ENCODE measurements around the gene CD58. TPM values are rescaled to one million over a fixed set of nuclear protein-coding genes. Genes with fewer than 3 reads are reported as not detected.
"Not testable (repeated sequence)": the region's sequence is repeated elsewhere in the genome, so short reads cannot be mapped to it uniquely, and the experiment has no call there.

CD58 gene
- total RNA-seq, 2 donors from 2014 or later: 8.3 to 12.7 TPM

DNA sequence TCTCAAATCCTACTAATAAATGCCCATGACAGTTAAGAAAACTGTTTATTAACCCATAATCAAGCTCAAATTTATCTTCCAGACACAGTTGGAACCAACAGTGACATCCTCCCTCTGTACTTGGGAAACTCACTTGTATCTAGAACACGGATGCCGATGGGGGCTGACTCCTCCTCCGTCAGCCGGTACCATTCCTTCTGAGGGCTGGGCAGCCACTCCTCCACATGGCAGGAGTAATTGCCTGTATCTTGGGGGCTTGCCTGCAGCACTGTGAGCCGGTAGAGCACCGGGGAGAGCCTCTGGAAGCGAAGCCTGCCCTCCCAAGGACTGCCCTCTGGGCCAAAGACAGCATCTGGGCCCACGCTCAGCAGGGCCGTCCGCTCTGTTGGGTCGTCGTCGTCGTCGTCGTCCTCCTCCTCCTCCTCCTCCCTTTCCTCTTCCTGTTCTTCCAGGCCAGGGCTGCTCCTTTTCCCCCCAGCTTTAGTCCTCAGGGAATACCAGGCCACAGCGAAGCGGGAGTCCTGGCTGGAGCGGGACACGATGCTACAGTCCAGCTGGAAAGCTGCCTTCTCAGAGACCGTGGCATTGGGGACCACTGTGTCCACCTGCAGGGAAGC is 8.5 kb upstream of the CD58 start:
- Mint-ChIP-seq H3K36me3 (peaks cover 0 to 8% of the 10 kb centered on the region in 2 donors), H3K9me3 (no peaks in the 10 kb centered on the region), H3K27ac (no peak overlapping the region)
- DNase-seq (ENCODE audit: low spot score in 2 of 2) (no peak), ATAC-seq (no peak)

DNA sequence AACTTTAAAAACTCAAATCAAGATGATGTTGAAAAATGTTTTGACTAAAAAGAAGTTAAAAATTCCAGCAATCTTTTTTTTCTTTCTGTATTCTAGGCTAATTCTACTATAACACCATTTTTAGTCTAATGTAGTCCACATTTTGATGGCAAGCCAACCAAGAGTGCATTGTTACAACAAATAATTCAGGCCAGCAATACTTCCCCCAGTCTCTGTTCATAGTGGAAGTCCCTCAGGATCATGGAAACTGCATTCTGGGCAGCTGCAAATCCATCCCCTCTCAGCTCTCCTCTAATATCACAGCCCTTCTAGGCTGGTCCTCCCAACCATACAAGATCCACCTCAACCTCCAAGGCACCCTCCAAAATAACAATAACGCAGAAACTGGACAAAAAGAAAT is 7.8 kb upstream of the CD58 start:
- DNase-seq (ENCODE audit: low spot score in 2 of 2): no peak
- ATAC-seq: no peak
- H3K9me3 Mint-ChIP-seq: no peaks in the 10 kb centered on the region
- H3K27ac Mint-ChIP-seq: no peak overlapping the region
- H3K36me3 Mint-ChIP-seq: peaks cover 0 to 7% of the 10 kb centered on the region in 2 donors

DNA sequence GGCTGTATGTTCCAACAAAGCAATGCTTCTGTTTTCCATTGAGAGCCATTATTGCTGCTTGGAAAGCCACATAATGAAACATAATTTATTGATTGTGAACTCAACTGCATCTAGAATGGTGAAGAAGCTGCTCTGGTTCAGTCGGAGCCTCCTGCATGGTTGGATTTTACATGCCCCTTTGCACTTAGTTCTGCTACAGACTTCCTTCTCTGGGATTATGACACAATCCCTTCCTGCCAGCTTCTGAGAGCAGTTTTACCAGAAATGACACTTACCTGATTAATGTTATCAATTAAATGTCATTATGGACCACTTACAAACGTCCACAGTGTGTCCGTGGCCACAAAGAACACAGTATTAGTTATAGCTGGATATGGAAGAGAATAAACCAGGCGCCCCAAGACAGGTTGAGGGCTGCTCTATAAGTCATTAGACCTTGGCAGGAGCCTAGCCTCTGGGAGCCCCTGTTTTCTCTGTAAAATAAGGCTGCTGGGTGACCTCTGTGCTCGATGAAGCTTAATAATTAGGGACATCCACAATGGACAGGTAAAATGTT is 7.0 kb upstream of the CD58 start:
- peaks cover 0 to 4% of the 10 kb centered on the region in 2 donors for H3K36me3 Mint-ChIP-seq
- no peak overlapping the region for H3K27ac Mint-ChIP-seq
- DNase-seq (ENCODE audit: low spot score in 2 of 2) (no peak), ATAC-seq (no peak)
- no peaks in the 10 kb centered on the region for H3K9me3 Mint-ChIP-seq

DNA sequence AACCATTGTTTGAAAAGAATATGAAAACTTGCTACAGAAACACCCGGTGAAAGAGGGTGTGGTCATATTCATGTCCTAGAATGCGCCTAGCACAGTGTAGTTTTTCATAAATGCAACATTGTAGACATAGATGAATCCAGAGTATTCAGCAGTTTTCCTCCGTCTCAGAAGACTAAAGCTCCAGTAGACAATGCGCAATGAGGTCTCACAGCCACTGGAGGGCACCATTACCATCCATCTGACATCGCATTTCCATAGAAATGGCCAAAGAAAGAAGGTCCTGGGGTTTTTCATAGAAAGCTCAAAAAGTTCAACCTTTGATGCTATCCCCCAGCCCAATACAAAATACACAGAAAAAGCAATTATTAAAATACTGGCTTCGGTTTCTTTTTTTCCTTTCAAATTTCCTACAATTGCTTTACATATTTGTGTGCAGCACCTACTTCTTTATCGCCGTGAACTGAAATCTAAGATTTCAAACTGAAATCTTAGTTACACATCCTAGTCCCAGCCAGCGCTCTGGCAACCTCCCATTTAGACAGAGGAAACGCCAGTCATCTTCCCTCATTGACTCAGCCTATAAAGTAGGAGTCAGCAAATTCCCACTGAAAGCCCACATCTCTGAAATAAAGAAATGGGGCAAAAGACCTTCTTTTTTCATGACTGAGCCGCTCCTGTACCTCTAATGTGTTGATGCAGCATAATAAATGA is 3.9 kb upstream of the CD58 start:
- H3K9me3 Mint-ChIP-seq: no peaks in the 10 kb centered on the region
- ATAC-seq: no peak
- DNase-seq (ENCODE audit: low spot score in 2 of 2): peak in 1 of 2 donors; percentile 42
- no peak overlapping the region for H3K27ac Mint-ChIP-seq
- peaks cover 4% of the 10 kb centered on the region in 2 donors for H3K36me3 Mint-ChIP-seq

DNA sequence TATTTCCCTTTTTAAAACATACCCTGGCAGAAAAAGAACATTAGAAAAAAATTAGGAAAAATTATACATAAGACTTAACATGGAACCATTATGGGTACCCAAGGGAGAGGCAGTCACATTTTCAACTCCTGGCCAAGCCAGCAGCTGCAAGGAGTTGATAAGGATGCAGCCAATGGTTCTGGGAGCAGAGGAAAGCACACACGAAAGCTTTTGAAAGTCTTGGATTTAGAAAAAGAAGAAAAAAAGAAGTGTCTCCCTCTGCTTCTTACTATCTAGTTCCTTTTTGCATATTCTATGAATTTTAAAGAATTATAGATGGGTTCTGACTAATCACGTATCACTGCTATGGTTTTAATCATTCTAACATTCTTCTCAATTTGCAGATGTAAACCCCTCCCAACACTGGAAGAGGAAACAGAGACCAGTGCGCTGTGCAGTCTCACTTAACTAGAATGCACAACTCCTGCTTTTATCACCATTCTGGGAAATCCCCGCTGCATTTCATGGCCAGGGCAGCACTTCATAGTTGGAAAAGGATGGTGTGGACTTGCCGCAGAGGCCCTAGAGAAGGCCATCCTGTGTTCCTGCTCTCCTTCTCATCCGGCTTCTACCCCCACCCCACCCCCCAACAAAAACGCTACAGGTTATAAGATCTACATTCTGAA is 2.7 kb upstream of the CD58 start:
- Mint-ChIP-seq H3K36me3 (peaks cover 4 to 5% of the 10 kb centered on the region in 2 donors), H3K27ac (no peak overlapping the region), H3K9me3 (no peaks in the 10 kb centered on the region)
- DNase-seq (ENCODE audit: low spot score in 2 of 2): no peak
- no peak for ATAC-seq

DNA sequence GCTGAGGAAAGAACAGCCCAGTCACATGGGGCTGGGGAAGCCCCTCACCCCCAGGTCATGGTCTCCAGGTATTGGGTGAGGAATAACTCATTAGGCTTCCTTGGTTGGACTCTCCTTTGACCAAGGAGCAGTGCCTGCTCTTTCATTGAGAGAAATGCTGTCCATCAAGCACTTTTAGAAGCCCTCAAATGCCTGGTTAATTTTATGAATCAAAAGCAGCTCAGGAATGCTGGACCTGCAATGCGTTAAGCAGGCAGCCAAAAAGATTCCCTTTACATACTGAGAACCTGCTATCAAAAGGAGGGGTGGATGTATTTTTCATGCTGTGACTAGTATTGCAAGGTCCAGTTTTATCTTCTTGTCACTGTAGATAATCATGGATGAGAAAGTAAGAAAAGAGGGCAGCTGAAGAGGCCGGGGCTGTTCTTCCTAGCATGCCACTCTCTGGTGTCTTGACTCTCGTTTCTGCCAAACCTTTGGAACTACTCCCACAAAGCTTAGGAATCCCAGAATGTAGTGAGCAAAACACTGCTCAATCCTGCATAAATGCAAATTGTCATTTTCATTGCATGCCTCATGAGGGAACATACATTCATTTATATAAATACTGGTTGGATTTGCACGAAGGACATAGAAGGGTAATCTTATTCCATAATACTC is 2.1 kb upstream of the CD58 start:
- ATAC-seq: no peak
- no peaks in the 10 kb centered on the region for H3K9me3 Mint-ChIP-seq

DNA sequence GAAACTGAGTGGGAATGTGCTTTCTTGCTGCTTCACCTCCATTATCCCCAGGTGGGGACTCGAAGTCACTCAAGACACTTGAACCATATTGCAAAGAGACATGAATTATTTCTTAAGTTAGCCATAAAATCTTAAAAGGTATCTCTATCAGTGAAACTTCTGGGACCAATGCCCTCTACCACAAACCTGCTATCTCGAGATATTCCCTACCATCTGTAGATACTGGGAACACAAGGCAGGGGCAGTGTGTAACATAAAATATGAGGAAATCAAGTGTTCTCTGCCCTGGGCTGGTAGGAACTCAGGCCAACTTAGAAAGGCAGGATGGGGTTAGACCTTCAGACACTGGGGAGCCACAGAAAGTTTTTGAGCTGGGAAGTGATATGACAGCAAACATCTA is 1.3 kb upstream of the CD58 start:
- no peaks in the 10 kb centered on the region for H3K9me3 Mint-ChIP-seq
- H3K36me3 Mint-ChIP-seq: peaks cover 4 to 5% of the 10 kb centered on the region in 2 donors
- no peak for DNase-seq (ENCODE audit: low spot score in 2 of 2)
- ATAC-seq: no peak
- H3K27ac Mint-ChIP-seq: peak overlapping the region in 1 of 2 donors; percentile 79

More for the DNA sequence above, 2.1 kb upstream of the CD58 start:
- DNase-seq (ENCODE audit: low spot score in 2 of 2): no peak
- no peak overlapping the region for H3K27ac Mint-ChIP-seq
- peaks cover 4 to 5% of the 10 kb centered on the region in 2 donors for H3K36me3 Mint-ChIP-seq

DNA sequence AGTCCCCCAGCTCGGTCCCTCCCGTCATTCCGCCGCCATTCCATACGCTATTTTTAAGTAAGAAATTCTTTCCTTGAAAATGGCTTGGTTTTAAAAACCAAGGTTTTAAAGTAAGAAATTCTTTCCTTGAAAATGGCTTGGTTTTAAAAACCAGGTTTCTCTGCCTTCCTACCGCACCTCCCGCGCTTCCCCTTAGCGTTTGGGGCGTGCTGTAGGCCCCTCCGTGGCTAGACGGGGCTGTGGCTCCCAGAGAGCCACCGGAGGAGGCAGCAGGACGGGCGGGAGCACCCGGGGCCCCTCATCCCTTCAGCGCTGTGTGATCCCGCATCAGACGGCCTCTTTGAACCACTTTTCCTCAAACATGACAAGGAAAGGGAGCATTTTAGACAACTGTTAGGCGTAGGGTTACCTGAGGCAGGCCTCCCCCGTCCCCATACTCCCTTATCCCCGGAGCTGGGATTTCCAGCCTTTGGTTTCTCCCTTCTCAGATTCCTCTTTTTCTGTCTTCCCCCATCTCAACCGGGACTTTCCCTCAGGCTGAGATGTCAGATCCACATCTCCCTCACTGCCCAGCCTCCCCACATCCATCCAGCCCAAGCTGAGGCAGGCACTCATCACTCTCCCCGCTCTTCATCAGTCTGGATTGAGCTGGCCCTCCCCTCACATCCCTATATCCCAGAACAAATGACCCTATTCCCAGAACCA is 541 bp upstream of the CD58 start:
- no peak for DNase-seq (ENCODE audit: low spot score in 2 of 2)
- no peak for ATAC-seq
- no peaks in the 10 kb centered on the region for H3K9me3 Mint-ChIP-seq
- peaks cover 1 to 5% of the 10 kb centered on the region in 2 donors for H3K36me3 Mint-ChIP-seq
- peak overlapping the region in 1 of 2 donors; percentile 79 for H3K27ac Mint-ChIP-seq

DNA sequence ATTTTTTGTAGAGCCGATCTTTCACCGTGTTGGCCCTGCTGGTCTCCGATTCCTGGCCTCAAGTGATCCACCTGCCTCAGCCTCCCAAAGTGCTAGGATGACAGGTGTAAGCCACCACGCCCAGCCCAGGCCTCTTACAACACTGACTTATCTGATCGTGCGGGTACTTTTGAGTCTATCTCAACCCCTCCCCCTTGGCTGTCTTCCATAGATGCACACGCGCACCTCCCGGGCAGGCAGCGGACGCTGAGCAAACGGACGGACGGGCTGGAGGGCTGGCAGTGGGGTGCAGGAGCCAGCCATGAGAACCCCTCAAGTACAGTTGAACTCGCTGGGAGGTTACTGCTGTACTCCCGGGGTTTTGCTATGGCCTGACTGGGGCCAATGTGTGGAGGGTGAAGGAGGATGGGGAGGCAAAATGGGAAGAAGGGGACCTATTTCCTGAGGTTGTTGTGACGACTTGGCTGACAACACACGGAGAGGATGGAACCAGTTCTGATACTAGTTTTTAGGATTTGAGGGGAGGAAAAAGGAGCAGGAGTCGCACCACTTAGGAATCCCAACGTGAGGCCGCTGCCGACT is 959 bp downstream of the CD58 start:
- Mint-ChIP-seq H3K9me3 (peaks cover 0 to 5% of the 10 kb centered on the region in 2 donors), H3K27ac (peak overlapping the region; percentile 79 to 90), H3K36me3 (peaks cover 0 to 11% of the 10 kb centered on the region in 2 donors)
- ATAC-seq: peak; percentile 5 to 14
- no peak for DNase-seq (ENCODE audit: low spot score in 2 of 2)

DNA sequence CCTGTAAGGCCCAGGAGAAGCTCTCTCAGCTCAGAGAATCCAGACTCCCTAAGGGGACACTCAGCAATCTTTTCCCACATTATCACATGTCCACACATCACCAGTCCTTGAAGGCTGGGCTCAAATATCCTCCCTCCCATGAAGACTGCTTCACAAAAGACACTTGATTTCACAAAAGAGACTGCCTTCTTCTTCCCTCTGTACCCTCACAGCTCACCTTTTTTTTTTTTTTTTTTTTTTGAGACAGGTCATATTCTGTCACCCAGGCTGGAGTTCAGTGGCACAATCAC is 1.5 kb downstream of the CD58 start:
- Mint-ChIP-seq H3K27ac (peak overlapping the region; percentile 79 to 90), H3K9me3 (peaks cover 0 to 10% of the 10 kb centered on the region in 2 donors), H3K36me3 (peaks cover 5 to 16% of the 10 kb centered on the region in 2 donors)
- DNase-seq (ENCODE audit: low spot score in 2 of 2) (no peak), ATAC-seq (no peak)

DNA sequence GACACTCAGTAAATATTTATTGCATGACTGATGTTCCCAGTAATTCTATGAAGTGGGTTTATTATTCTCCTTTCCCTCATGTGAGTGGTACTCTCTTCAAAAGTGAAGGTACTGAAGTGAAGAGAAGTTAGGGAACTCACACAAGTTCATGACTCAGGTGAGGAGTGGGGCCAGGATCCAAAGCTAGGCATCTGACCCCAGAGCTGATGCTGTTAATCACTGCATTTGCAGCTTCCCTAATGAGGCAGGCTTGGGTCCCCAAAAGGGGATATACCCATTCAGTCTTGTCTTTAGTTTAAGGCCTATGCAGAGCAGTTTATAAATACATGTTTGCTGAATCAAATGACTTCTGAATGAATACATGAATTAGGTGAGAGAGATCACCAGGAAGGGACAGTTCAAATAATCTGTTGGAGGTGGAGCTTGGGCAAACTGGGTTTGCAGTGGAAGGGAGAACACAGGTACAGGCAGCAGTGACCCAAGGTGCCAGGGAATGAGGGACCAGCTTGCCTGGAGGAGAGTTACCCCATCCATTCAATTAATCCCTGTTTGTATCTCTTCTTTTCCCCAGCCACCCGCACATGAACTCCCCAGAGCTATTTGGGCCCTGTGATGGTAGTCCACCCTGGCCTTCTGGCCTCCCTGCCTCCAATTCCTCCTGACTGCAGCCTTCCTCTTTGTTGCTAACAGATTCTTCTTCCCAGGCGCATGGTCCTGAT is 2.0 kb downstream of the CD58 start:
- Mint-ChIP-seq H3K9me3 (peaks cover 0 to 15% of the 10 kb centered on the region in 2 donors), H3K36me3 (peaks cover 9 to 21% of the 10 kb centered on the region in 2 donors), H3K27ac (peak overlapping the region; percentile 9 to 79)
- no peak for DNase-seq (ENCODE audit: low spot score in 2 of 2)
- no peak for ATAC-seq

DNA sequence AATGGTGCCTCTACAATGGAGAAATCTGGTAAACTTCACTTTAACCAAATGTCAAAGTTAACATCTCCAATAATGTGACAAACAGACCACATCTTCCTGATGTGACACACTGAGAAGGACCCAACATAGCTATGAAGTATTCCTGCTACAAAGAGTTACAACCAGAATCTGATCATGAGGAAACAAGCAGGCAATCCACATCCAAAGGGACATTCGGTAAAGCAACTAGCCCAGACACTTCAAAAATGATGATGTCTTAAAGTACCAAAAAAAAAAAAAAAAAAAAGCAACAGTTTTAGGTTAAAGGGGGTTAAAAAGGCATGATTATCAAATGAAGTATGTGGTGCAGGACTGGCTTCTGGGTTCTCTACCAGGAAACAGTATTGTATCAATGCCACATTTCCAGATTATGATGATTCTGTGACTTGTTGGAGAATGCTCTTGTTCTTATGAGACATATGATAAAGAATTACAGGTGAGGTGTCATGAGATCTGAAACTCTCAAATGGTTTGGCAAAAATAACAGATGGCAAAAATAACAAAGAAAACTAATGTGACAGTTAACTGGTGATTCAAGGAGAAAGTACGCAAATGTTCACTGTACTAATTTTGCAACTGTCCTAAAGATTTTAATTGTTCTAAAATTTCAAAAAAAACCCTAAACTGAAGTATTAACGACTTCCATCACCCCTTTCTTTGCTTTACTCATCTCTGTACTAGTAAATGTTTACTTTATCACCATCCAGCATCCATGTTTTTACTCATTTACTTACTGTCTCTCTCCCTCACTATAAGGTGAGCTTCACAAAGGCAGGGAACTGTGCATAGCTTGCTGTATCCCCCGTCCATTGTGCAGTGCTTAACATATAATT is 2.8 kb downstream of the CD58 start:
- no peak overlapping the region for H3K27ac Mint-ChIP-seq
- DNase-seq (ENCODE audit: low spot score in 2 of 2) (no peak), ATAC-seq (peak in 1 of 2 donors; percentile 49)
- peaks cover 0 to 15% of the 10 kb centered on the region in 2 donors for H3K9me3 Mint-ChIP-seq
- peaks cover 16 to 29% of the 10 kb centered on the region in 2 donors for H3K36me3 Mint-ChIP-seq

DNA sequence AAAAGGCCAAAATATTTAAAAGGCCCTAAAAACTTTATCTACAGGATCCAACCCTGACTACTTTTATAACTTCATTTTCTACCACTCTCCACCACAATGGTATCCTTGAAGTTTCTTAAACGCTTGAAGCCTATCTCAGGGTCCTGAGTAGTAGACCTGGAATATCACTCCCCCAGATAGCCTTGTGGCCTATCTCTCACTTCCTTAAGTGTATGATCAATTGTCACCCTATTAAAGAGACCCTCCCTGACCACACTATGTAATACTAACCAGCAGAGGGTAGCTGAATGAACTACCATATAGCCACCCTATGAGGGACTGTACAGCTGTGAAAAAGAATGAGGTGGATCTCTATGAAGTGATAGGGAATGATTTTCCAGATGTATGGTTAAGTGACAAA is 5.6 kb downstream of the CD58 start:
- H3K27ac Mint-ChIP-seq: no peak overlapping the region
- peaks cover 20 to 38% of the 10 kb centered on the region in 2 donors for H3K36me3 Mint-ChIP-seq
- DNase-seq (ENCODE audit: low spot score in 2 of 2) (no peak), ATAC-seq (no peak)
- H3K9me3 Mint-ChIP-seq: peaks cover 0 to 23% of the 10 kb centered on the region in 2 donors

DNA sequence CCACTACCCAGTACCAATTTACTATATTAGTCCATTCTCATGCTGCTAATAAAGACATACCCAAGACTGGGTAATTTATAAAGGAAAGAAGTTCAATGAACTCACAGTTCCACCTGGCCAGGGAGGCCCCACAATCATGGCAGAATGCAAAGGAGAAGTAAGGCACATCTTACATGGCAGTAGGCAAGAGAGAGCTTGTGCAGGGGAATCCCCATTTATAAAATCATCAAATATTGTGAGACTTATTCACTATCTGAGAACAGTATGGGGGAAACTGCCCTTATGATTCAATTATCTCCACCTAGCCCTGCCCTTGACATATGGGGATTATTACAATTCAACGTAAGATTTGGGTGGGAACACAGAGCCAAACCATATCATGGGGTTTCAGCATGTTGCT is 6.4 kb downstream of the CD58 start:
- DNase-seq (ENCODE audit: low spot score in 2 of 2) (no peak), ATAC-seq (peak in 1 of 2 donors; percentile 25)
- H3K9me3 Mint-ChIP-seq: peaks cover 0 to 23% of the 10 kb centered on the region in 2 donors
- H3K36me3 Mint-ChIP-seq: peaks cover 20 to 33% of the 10 kb centered on the region in 2 donors
- no peak overlapping the region for H3K27ac Mint-ChIP-seq

DNA sequence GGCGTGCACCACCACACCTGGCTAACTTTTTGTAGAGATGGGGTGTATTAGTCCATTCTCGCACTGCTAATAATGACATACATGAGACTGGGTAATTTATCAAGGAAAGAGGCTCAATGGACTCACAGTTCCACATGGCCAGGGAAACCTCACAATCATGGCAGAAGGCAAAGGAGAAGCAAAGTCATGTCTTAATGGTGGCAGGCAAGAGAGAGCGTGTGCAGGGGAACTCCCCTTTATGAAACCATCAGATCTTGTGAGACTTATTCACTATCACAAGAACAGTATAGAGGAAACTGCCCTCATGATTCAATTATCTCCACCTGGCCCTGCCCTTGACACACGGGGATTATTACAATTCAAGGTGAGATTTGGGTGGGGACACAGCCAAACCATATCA is 8.4 kb downstream of the CD58 start:
- not testable (repeated sequence) for DNase-seq (ENCODE audit: low spot score in 2 of 2); ATAC-seq; H3K27ac Mint-ChIP-seq
- peaks cover 0 to 23% of the 10 kb centered on the region in 2 donors for H3K9me3 Mint-ChIP-seq
- peaks cover 20 to 37% of the 10 kb centered on the region in 2 donors for H3K36me3 Mint-ChIP-seq
